Sigmoid colon (tissue), 7 donors: ENCODE measurements around the gene PHOSPHO2. TPM values are rescaled to one million over a fixed set of nuclear protein-coding genes. Genes with fewer than 3 reads are reported as not detected.

Experiments used
- DNase-seq: peaks from one replicate; pipeline ENCODE4 v3.0.0-alpha.2; 2019
- H3K27ac ChIP-seq, 4 donors: fragments of 200-600 bp; sonication (generic); one replicate each; pipeline ENCODE4 v1.5.1; 2016 to 2019; ENCODE audit warnings: mild to moderate bottlenecking in 1 of 4
- H3K27me3 ChIP-seq, 3 donors: fragments of 200-600 bp; sonication (generic); one replicate each; pipeline ENCODE4 v1.5.1; 2019; ENCODE audit warnings: mild to moderate bottlenecking in 1 of 3
- H3K36me3 ChIP-seq, 4 donors: fragments of 200-600 bp; sonication (generic); one replicate each; pipeline ENCODE4 v1.5.1; 2016 to 2019
- H3K4me1 ChIP-seq, 4 donors: fragments of 200-600 bp; sonication (generic); one replicate each; pipeline ENCODE4 v1.5.1; 2017 to 2019
- H3K4me3 ChIP-seq, 4 donors: fragments of 200-600 bp; sonication (generic); one replicate each; pipeline ENCODE4 v1.5.1; 2017 to 2019; ENCODE audit warnings: mild to moderate bottlenecking in 2 of 4, moderate library complexity in 1 of 4
- H3K9me3 ChIP-seq, 4 donors: fragments of 200-600 bp in 3 of 4; sonication (generic) in 3 of 4; one replicate each; pipeline versions ENCODE4 v1.5.1 to v1.6.1; 2013 to 2019
- EP300 ChIP-seq, 4 donors: sonication (generic); formaldehyde crosslinking; IDR thresholded peaks; one replicate each; pipeline ENCODE4 v1.6.1; 2017; ENCODE audit warnings: antibody characterized with exemption in 4 of 4
- POLR2A ChIP-seq, 2 donors: fragments of 450-650 bp; IDR thresholded peaks; one replicate each; pipeline ENCODE4 v1.6.1; 2016; ENCODE audit warnings: antibody characterized with exemption in 2 of 2, mild to moderate bottlenecking in 2 of 2, moderate library complexity in 2 of 2
- POLR2AphosphoS5 ChIP-seq, 4 donors: sonication (generic); formaldehyde crosslinking; IDR thresholded peaks; one replicate each; pipeline ENCODE4 v1.6.1; 2017; ENCODE audit warnings: antibody characterized with exemption in 4 of 4
- WGBS, 2 donors: extraction: QIAGEN DNeasy Blood & Tissue Kit; methylation state at CpG; one replicate each; pipeline ENCODE4 v1.1.7; 2013; 5-methylcytosine and 5-hydroxymethylcytosine counted together
- intact Hi-C: fragments of 100-400 bp; cut with DNase I; formaldehyde crosslinking; loops from one replicate; pipeline ENCODE4 v1.15.1; 2023
- polyA plus RNA-seq, 3 donors: library from polyadenylated mRNA; stranded (reverse); fragments of 200-250 nt; gene quantifications; one replicate each; pipeline ENCODE4 v1.2.3, GENCODE V29; 2013
- small RNA-seq, 3 donors: library from RNA; depleted of rRNA; stranded (forward); fragments of <200 nt; gene quantifications; one replicate each; pipeline ENCODE3, GENCODE V24; 2016
- total RNA-seq, 4 donors: library from RNA; depleted of rRNA; stranded (reverse); fragments of >200 nt; gene quantifications; one replicate each; pipeline ENCODE4 v1.1.0, GENCODE V29; 2016
- TF ChIP-seq, protein P1 (sequence below), 4 experiments: fragments of 450-650 bp in 3 of 4; fragments of 200-600 bp in 1 of 4; IDR thresholded peaks; one replicate each; pipeline ENCODE4 v1.5.1; 2016 to 2019; ENCODE audit warnings: antibody characterized with exemption in 4 of 4, mild to moderate bottlenecking in 3 of 4, moderate library complexity in 2 of 4
- donor health status: healthy with polysubstance abuse.
- donor health status: Bipolar disorder and iron deficiency.
- donor health status: healthy.

The PHOSPHO2 gene
- total and polyA plus RNA-seq, 7 donors, result 3.8 to 19.9 (median 9.4) TPM

DNA sequence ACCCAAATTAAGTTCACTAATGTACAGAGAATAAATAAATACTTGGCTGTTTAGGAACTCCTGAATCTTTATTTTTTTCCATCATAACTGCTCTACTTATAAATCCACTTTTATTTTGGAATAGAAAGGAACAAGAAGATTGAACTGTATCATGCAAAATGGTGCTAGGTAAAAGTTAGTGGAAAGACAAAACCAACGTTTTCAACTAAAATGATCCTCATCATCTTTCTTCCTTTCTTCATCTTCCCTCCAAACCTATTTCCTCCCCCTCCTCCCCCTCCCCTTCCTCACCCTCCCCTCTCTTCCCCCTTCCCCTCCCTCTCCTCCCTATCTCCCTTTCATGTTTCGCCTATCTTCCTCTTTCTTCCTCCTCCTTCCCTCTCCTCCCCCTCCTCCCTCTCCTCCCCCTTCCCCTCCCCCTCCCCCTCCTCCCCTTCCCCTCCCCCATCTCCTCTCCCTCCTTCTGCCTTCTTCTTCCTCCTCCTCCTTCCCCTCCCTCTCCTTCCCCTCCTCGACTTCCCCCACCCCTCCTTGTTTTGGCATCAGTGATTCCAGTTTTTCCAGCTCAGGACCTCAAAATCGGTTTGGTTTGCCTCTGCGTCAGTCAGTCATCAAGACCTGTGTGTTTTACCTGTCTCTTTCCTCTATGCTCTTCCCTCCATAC is 44.4 kb downstream of the PHOSPHO2 start:
- Histone ChIP-seq H3K9me3 (no peaks in the 10 kb centered on the region), H3K4me3 (no peak overlapping the region), H3K4me1 (peaks cover 0 to 73% (median 54%) of the 10 kb centered on the region in 4 donors), H3K27ac (peak overlapping the region in 1 of 4 donors; percentile 12), H3K36me3 (peaks cover 0 to 14% (median 0%) of the 10 kb centered on the region in 4 donors), H3K27me3 (no peaks in the 10 kb centered on the region)
- intact Hi-C loops, result no loop called here
- no peak for DNase-seq
- 56 to 67% methylated on average over 4 of the region's 5 CpGs for WGBS, 2 donors
- no peak for TF ChIP-seq POLR2AphosphoS5 (IDR thresholded peaks at IDR 0.05)

DNA sequence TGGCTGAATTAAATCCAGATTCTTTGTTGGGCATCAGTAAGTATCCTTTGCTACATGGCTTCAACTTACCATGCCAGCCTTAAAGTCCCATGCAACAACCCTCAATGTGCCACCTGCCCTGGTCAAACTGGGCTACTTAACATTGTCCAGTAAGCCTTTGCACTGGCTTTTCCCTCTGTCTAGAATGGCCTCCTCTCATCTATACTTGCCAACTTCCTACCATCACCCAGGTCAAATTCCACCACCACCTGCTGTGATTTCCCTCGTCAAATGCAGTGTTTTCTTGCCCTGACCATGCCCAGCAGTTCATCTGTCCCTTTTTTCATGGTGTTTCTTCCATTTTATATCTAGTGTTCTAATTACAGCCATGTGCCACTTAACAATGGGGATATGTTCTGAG is 45.1 kb downstream of the PHOSPHO2 start:
- 22 to 76% methylated on average over 1 of the region's 1 CpG for WGBS, 2 donors
- H3K36me3 ChIP-seq, result peaks cover 0 to 21% (median under 1%) of the 10 kb centered on the region in 4 donors
- H3K9me3 ChIP-seq, result no peaks in the 10 kb centered on the region
- TF ChIP-seq POLR2A (IDR thresholded peaks at IDR 0.05) (no peak), POLR2AphosphoS5 (IDR thresholded peaks at IDR 0.05) (no peak), EP300 (IDR thresholded peaks at IDR 0.05) (no peak)
- TF ChIP-seq, protein P1, sequence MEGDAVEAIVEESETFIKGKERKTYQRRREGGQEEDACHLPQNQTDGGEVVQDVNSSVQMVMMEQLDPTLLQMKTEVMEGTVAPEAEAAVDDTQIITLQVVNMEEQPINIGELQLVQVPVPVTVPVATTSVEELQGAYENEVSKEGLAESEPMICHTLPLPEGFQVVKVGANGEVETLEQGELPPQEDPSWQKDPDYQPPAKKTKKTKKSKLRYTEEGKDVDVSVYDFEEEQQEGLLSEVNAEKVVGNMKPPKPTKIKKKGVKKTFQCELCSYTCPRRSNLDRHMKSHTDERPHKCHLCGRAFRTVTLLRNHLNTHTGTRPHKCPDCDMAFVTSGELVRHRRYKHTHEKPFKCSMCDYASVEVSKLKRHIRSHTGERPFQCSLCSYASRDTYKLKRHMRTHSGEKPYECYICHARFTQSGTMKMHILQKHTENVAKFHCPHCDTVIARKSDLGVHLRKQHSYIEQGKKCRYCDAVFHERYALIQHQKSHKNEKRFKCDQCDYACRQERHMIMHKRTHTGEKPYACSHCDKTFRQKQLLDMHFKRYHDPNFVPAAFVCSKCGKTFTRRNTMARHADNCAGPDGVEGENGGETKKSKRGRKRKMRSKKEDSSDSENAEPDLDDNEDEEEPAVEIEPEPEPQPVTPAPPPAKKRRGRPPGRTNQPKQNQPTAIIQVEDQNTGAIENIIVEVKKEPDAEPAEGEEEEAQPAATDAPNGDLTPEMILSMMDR (IDR thresholded peaks at IDR 0.05), result no peak
- H3K27me3 ChIP-seq, result no peaks in the 10 kb centered on the region
- peaks cover 0 to 78% (median 54%) of the 10 kb centered on the region in 4 donors for H3K4me1 ChIP-seq
- intact Hi-C loops, result no loop called here
- DNase-seq, result no peak
- H3K27ac ChIP-seq, result peak overlapping the region in 1 of 4 donors; percentile 12
- no peak overlapping the region for H3K4me3 ChIP-seq

DNA sequence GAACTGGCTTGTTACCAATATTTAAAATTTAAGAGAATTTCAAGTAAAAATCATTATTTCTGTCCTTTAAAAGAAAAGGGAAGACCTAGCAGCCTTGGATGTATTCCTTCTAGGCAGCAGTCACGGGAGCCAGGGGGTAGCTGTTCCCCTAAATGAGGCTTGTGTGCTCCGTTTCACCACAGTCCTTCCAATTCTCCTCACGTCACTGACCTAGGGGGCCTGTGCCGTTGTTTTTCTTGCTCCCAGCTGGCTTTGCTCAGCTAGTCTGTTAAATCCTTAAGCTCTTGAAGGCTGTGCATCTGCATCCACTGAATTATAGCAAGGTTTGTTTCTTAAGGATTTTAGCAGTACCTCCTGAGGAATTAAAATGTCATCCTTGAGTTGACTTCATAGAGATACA is 49.3 kb downstream of the PHOSPHO2 start:
- 82 to 88% methylated on average over 4 of the region's 4 CpGs for WGBS, 2 donors
- no peaks in the 10 kb centered on the region for H3K9me3 ChIP-seq
- H3K4me1 ChIP-seq, result peaks cover 0 to 39% (median 24%) of the 10 kb centered on the region in 4 donors
- H3K4me3 ChIP-seq, result no peak overlapping the region
- intact Hi-C loops, result no loop called here
- H3K36me3 ChIP-seq, result peaks cover 0 to 49% (median 7%) of the 10 kb centered on the region in 4 donors
- no peaks in the 10 kb centered on the region for H3K27me3 ChIP-seq
- no peak for TF ChIP-seq EP300 (IDR thresholded peaks at IDR 0.05)
- TF ChIP-seq POLR2AphosphoS5 (IDR thresholded peaks at IDR 0.05), result peak in 1 of 4 donors; percentile 8
- peak overlapping the region in 1 of 4 donors; percentile 18 for H3K27ac ChIP-seq
- peak; percentile 73 for DNase-seq

DNA sequence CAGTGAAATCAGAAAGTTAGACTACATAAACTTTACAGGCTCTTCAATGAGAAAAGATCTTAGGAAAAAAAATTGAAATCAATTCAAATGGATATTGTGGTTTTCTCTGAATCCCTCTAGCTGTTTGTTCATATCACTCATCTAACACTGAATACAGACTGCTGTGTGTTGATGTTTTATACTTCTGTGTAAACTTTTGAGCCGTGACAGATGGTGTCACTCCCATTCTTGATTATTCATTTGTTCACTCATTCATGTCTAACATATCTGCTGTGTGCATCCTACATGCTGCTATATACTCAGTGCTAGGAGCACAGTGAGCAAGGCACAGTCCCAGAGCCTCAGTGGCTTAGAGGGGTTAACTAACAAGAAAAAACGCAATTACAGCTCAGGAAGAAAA is 52.0 kb downstream of the PHOSPHO2 start:
- H3K36me3 ChIP-seq, result peaks cover 0 to 64% (median 8%) of the 10 kb centered on the region in 4 donors
- peaks cover 0 to 21% (median 5%) of the 10 kb centered on the region in 4 donors for H3K4me1 ChIP-seq
- 59 to 78% methylated on average over 2 of the region's 2 CpGs for WGBS, 2 donors
- no peak overlapping the region for H3K4me3 ChIP-seq
- H3K27ac ChIP-seq, result no peak overlapping the region
- TF ChIP-seq, protein P1 (IDR thresholded peaks at IDR 0.05), result no peak
- no peak for TF ChIP-seq EP300 (IDR thresholded peaks at IDR 0.05)
- no peak for DNase-seq
- intact Hi-C loops, result no loop called here
- H3K27me3 ChIP-seq, result no peaks in the 10 kb centered on the region
- H3K9me3 ChIP-seq, result no peaks in the 10 kb centered on the region

DNA sequence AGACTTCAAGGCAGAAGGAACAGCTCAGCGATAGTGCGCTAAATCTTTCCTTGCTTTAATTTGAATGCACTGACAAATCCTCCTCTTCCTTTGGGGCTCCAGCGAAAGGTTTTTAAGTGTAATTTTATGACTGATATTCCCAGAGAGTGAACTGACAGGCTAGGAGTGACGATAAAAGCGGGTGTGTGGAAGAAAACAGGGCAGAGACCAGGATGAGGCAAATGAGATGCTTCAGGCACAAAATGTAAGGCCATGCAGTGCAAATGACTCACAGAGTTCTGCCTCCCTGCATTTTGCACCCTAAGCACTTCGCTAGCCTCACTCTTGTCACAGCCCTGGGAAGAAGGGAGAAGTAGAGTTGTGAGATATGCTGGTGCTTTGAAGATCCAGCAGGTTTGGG is 54.0 kb downstream of the PHOSPHO2 start:
- 81 to 82% methylated on average over 6 of the region's 6 CpGs for WGBS, 2 donors
- TF ChIP-seq POLR2A (IDR thresholded peaks at IDR 0.05) (no peak), EP300 (IDR thresholded peaks at IDR 0.05) (no peak), POLR2AphosphoS5 (IDR thresholded peaks at IDR 0.05) (no peak)
- TF ChIP-seq, protein P1 (IDR thresholded peaks at IDR 0.05), result no peak
- Histone ChIP-seq H3K27ac (no peak overlapping the region), H3K27me3 (no peaks in the 10 kb centered on the region), H3K36me3 (peaks cover 0 to 52% (median 8%) of the 10 kb centered on the region in 4 donors), H3K4me3 (no peak overlapping the region), H3K9me3 (no peaks in the 10 kb centered on the region), H3K4me1 (peaks cover 0 to 8% (median 0%) of the 10 kb centered on the region in 4 donors)
- no peak for DNase-seq
- intact Hi-C loops, result no loop called here

Small RNA genes lying within 50 kb of the gene (small RNA-seq; reads per million reads assigned to genes)
- 0 reads per million in 3 donors for gene RF00432

Other genes with a start within 250 kb of the PHOSPHO2 start
- 1 to 10 TPM; 8.2 to 9.5 (median 9.2) TPM for gene BBS5, start 215.0 kb upstream of the PHOSPHO2 start, total RNA-seq
- gene BBS5, start 215.0 kb upstream of the PHOSPHO2 start, polyA plus RNA-seq, result 1 to 10 TPM in 2 of 3 donors, under 1 TPM in 1; 0.92 to 2.3 (median 1.2) TPM
- gene KLHL41, start 184.8 kb upstream of the PHOSPHO2 start, total RNA-seq, result 1 to 10 TPM; 1.5 to 3.2 (median 1.9) TPM
- under 1 TPM in 2 of 3 donors, not detected in 1; 0.17 to 0.60 TPM for gene KLHL41, start 184.8 kb upstream of the PHOSPHO2 start, polyA plus RNA-seq
- gene FASTKD1, start 120.6 kb upstream of the PHOSPHO2 start, total RNA-seq, result 10 to 100 TPM; 15.1 to 24.4 (median 18.5) TPM
- 10 to 100 TPM; 16.2 to 40.8 (median 40.5) TPM for gene FASTKD1, start 120.6 kb upstream of the PHOSPHO2 start, polyA plus RNA-seq
- 10 to 100 TPM; 41.3 to 54.0 (median 45.7) TPM for gene PPIG, start 110.1 kb upstream of the PHOSPHO2 start, total RNA-seq
- gene PPIG, start 110.1 kb upstream of the PHOSPHO2 start, polyA plus RNA-seq, result 10 to 100 TPM; 25.7 to 36.2 (median 33.6) TPM
- gene CFAP210, start 64 bp upstream of the PHOSPHO2 start, total RNA-seq, result not detected
- under 1 TPM in 1 of 3 donors, not detected in 2; 0.04 TPM for gene CFAP210, start 64 bp upstream of the PHOSPHO2 start, polyA plus RNA-seq
- 10 to 100 TPM; 59.5 to 66.0 (median 64.4) TPM for gene KLHL23, start 39.4 kb downstream of the PHOSPHO2 start, total RNA-seq
- gene KLHL23, start 39.4 kb downstream of the PHOSPHO2 start, polyA plus RNA-seq, result 1 to 10 TPM; 4.1 to 4.8 (median 4.6) TPM
- gene SSB, start 104.4 kb downstream of the PHOSPHO2 start, total RNA-seq, result 100 to 1,000 TPM in 1 of 4 donors, 10 to 100 TPM in 3; 68.1 to 126 (median 87.8) TPM
- gene SSB, start 104.4 kb downstream of the PHOSPHO2 start, polyA plus RNA-seq, result 10 to 100 TPM; 55.0 to 71.7 (median 56.5) TPM
- 100 to 1,000 TPM in 2 of 4 donors, 10 to 100 TPM in 2; 51.5 to 337 (median 86.9) TPM for gene METTL5, start 130.4 kb downstream of the PHOSPHO2 start, total RNA-seq
- 10 to 100 TPM; 47.8 to 83.5 (median 74.9) TPM for gene METTL5, start 130.4 kb downstream of the PHOSPHO2 start, polyA plus RNA-seq
- 100 to 1,000 TPM in 1 of 4 donors, 10 to 100 TPM in 3; 63.3 to 101 (median 76.8) TPM for gene UBR3, start 133.0 kb downstream of the PHOSPHO2 start, total RNA-seq
- 10 to 100 TPM in 1 of 3 donors, 1 to 10 TPM in 2; 4.2 to 10.3 (median 4.8) TPM for gene UBR3, start 133.0 kb downstream of the PHOSPHO2 start, polyA plus RNA-seq